ENCODE measurements around the gene PMPCB.

Gene PMPCB

DNA sequence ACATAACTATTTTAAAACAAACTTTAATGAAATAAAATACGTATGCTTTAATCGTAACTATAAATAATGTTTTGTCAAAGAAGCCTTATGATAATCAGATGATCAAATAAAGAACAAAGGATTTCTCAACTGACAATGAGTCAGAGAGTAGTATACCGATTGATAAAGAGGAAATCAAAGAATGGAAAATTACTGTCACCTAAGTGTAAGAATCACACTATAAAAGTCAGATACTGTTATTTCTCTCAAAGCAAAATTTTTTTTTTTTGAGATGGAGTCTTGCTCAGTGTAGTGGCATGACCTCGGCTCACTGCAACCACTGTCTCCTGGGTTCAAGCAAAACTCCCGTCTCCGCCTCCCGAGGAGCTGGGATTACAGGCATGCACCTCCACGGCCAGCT is 28.5 kb downstream of the PMPCB start:
- DNase-seq (ENCODE audit: low spot score): no peak

- DNase-seq (ENCODE audit: low spot score): no peak
Measured at GRCh38 chr7:103336761-103337160, 39.5 kb downstream of the PMPCB start.

- no peak for DNase-seq (ENCODE audit: low spot score)
Measured at GRCh38 chr7:103338864-103339263, 41.6 kb downstream of the PMPCB start.

DNA sequence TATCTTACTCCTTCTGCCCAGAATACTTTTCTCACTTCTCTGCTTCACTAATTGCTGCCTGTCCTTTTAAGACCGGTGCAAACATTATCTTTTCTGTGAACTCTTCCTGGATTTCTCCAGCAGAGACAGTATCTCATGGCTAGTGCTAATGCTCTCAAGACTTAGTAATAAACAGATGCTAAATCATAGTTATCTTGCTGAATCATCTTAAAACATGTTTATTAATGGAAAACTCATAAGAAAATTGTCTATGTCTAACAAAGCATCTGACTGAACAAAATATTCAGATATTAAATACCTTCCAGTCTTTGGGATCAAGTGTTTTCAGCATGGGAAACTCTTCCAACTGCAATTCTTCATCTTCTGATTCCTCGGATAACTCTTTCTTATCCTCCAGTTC is 44.2 kb downstream of the PMPCB start:
- DNase-seq (ENCODE audit: low spot score): no peak

DNA sequence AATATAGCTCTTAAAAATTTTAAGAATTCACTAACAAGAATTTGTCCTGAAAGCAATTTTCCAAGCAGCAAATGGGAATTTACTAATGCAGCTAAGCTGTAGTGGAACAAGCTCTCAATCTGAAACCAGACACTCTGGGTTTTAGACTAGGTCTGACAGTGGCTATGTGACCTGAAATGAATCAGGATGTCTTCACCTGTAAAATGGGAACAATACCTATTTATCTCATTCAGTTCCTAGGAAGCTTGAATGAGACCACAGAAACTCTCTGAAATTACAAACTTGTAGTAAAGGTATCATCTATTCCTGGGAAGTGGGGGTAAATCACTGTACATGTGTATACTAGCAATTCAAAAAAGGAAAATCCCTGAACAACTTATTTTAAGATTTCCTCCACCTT is 46.1 kb downstream of the PMPCB start:
- DNase-seq (ENCODE audit: low spot score): no peak

- DNase-seq (ENCODE audit: low spot score): peak; percentile 30
Measured at GRCh38 chr7:103343758-103344452, 46.7 kb downstream of the PMPCB start.

DNA sequence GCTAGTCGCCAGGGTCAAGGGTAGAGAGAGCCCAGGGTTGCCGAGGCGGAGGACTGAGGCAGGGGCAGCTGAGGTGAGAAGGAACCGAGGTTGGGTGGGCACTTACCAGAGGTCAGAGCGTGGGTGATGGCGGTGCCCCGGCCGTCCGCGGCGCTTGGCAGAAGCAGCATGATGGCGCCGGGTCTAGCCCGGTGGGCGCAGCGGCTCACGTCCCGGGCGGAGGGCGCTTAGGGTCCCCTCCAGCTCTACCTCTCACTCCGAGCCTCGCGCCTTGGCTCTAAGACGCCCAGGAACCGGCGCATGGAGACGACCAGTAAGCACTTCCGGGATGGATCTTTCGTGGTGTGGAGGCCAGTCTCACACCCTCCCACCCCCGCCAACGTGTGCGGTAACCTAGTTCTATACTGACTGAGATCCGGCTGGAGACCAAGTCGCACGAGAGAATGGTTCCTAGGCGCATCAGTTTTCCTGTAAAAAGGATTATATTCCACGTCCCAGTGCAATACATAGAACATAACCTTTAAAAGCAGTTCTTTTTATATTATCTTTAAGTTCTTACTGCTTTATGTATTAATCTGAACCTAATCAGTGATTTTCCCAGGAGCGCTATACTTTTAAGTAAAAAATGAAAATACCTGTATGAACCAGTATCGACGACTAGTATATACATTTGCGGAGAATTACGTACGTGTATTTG is 47.4 kb downstream of the PMPCB start, which contains the start of gene DNAJC2:
DNAJC2 (minus strand) TSS at position 315 of the 697 bp plus-strand sequence; CDS start at position 170, 145 bp downstream.
- peak; percentile 95 for DNase-seq (ENCODE audit: low spot score)

- no peak for DNase-seq (ENCODE audit: low spot score)
Measured at GRCh38 chr7:103346396-103346795, 49.2 kb downstream of the PMPCB start.

DNA sequence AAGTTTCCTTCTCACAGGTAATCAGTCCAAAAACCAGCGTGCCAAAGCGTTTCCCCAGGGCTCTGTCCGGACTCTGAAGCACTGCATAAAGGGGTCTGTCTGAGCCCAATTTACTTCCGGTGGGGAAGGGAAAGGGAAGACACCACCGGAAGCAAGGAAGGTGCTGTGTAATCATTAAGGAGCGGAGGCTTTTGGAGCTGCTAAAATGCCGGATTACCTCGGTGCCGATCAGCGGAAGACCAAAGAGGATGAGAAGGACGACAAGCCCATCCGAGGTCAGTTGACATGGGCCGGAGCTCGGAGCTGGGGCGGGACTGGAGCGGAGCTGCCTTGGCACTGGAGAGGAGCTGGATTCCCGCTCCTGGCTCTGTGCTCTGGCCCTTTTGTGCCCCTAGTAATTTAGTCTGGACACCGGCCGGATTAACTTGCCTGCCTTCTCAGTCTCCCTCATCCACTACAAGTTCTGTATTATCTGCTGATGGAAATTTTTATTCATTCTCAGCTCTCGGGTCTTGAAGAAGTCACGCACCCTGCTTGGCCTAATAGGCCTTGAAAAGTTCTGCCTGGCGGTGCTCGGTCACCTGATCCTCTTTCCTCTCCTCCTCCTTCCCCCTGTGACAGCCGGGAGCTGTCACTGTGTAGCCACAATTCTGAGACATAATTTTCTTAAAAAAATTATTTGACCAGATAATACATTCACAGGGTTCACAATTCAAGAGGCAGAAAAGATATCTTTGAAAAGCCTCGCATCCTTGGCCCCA is 50.5 kb downstream of the PMPCB start, which contains the start of gene PSMC2:
PSMC2 (plus strand) TSS at position 137 of the 761 bp plus-strand sequence; CDS start at position 206, 69 bp downstream.
- DNase-seq (ENCODE audit: low spot score): peak; percentile 89

DNA sequence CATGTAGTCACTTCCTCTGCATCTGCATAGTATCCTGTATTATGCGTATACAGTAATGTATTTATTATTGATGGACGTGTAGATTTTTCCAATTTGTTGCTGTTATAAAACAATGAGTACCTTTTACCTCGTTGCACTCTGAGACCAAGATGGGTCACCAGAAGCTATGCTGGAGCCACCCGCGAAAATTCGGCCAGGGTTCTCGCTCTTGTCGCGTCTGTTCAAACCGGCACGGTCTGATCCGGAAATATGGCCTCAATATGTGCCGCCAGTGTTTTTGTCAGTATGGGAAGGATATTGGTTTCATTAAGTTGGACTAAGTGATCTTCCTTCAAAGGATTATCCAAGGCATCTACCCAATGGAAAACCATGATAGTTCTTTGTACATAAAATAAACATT is 51.2 kb downstream of the PMPCB start:
- DNase-seq (ENCODE audit: low spot score): no peak

DNA sequence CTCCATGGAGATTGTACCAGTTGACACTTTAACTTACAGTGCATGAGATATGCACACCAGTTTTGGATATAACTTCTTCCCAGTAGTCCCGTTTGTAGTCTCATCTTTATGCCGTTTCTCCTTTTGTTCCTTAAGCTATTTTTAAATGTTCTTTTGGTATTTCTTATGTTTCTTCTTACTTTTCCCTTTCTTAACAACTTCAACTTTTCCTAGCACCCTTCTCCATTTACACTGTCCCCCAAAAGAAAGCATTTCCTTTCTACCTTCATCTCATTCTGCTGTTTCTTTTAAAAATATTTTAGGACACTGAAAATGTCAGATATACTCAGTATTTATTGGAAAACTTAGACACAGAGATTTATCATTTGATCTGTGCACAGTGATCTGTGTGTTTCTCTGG is 51.7 kb downstream of the PMPCB start:
- DNase-seq (ENCODE audit: low spot score): no peak

DNA sequence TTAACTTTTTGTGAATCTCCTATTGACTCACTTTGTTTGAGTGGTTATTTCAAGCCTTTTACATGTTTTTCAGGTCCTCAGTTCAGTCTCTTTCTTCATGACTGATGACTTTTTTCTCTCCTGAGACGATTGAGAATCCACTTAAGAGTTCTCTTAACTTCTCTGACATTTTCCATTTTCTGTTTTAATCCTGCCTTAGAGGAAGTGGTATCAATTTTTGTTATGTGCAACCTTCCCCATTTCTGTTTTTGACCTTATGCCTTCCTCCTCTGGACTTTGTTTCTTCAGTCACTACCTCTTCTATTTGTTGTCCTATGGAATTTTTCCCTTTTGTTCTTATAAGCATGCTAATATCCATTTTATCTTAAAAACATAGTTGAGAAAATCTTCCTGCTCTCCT is 52.6 kb downstream of the PMPCB start:
- DNase-seq (ENCODE audit: low spot score): no peak

Measured in Ammon's horn (tissue), 1 donor.